HG03342 (cell line): ENCODE results near the gene CDKN1C.
A peak's percentile ranks its signal among the peaks of the same experiment; 100 is the strongest.

Experiments
- ATAC-seq: cut with Tn5 transposase; IDR thresholded peaks from one replicate; pipeline ENCODE4 v1.9.1; 2021; ENCODE audit warnings: mild to moderate bottlenecking, moderate library complexity; ENCODE audit not compliant: unreplicated experiment

The CDKN1C gene

GRCh38 chr11:2885678-2886081 is at the start of gene CDKN1C:
TSS of gene CDKN1C (minus strand) at chr11:2885775. CDS start at chr11:2885456, 319 bp downstream.
- peak; percentile 71 for ATAC-seq

DNA sequence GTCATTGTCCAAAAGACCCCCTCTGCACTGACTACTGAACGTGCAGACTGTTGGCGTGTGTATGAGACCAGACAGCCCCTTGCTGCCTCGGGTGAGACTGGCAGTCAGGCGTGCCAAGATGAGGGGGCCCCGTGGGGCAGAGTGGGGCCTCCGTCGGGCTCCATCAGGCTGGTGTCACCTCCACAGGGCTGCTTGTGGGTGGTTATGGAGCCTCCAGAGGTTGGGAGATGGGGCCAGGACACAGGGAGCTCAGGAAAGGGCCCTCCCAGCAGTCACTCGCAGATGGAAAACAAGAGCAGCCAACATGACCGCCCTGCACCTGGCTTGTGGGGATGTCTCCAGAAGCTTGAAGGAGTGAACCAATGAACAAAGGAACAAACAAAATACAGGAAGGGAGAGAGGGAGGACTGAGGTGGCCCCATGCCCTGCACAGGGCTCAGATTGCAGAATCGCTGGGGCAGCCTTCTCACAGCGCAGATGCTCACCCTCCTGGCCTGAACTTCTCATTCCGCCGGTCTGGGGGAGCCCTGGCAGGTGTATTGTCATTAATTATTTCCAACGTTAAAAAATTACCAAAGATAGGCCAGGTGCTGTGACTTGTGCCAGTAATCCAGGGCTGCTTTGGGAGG is 49.1 kb upstream of the CDKN1C start:
- ATAC-seq: no peak

DNA sequence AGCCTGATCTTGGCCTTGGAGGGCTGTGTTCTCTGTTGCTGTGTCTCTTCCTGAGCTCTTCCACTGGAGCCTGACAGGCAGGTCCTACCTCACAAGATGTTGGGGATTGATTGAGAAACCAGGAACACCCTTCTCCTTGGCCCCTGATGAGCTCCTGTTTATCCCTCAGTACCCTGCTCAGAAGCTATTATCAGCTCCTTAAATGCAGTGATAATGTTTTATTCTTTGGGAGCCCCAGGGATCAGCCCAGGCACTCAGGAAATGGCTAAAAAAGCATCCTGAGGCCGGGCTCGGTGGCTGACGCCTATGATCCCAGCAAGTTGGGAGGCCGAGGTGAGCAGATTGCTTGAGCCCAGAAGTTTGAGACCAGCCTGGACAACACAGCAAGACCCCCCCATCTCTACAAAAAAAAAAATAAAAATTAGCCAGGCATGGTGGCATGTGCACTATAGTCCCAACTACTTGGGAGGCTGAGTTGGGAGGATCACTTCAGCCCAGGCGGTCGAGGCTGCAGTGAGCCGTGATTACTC is 48.5 kb upstream of the CDKN1C start:
- no peak for ATAC-seq

DNA sequence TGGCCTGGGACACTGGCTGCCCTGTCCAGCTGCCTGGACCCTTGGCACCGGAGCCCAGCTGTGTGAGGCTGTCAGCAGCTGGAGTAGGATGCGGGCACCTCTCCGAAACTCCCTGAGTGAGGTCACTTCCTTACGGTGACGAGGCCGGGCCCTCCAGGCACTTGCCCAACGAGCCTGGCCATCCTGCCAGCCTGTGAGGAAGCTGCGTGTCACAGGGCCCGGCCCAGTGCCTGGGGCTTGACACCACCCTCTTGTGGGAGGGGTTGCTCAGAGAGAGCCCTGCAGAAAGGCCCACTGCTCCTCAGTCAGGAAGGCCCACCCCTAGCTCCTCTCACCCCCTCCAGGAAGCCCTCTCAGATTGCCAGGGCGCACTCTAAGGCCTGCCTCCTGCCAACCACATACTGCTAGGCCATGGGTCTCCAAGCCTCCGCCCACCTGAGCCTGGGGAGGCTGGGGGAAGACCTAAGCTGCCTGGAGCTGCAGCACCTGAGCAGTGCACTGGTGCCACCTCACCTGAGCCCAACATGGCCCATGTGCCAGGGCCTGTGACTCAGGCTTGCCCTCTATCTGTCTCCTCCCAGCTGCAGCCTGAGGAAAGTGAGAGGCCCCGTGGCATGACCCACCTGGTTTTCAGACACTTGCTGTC is 47.9 kb upstream of the CDKN1C start:
- ATAC-seq: no peak

DNA sequence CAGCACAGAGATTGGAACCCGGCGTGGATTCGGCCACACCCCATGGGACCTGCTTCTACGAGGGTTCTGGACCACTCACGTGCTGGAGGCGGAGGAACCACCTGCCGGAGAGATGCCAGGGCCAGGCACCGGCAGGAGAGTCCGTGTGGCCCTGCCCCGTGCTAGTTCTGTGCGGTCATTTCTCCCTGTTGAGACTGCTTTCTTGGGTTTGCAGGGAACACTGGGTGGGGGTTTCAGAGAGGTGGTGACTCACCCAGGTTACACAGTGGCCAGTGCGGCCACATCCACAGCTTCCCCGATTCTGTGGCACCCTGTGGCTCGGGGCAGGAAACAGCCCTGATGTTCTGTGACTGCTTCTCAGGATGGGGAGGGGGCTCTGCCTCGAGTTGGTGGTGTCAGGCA is 47.3 kb upstream of the CDKN1C start:
- no peak for ATAC-seq

DNA sequence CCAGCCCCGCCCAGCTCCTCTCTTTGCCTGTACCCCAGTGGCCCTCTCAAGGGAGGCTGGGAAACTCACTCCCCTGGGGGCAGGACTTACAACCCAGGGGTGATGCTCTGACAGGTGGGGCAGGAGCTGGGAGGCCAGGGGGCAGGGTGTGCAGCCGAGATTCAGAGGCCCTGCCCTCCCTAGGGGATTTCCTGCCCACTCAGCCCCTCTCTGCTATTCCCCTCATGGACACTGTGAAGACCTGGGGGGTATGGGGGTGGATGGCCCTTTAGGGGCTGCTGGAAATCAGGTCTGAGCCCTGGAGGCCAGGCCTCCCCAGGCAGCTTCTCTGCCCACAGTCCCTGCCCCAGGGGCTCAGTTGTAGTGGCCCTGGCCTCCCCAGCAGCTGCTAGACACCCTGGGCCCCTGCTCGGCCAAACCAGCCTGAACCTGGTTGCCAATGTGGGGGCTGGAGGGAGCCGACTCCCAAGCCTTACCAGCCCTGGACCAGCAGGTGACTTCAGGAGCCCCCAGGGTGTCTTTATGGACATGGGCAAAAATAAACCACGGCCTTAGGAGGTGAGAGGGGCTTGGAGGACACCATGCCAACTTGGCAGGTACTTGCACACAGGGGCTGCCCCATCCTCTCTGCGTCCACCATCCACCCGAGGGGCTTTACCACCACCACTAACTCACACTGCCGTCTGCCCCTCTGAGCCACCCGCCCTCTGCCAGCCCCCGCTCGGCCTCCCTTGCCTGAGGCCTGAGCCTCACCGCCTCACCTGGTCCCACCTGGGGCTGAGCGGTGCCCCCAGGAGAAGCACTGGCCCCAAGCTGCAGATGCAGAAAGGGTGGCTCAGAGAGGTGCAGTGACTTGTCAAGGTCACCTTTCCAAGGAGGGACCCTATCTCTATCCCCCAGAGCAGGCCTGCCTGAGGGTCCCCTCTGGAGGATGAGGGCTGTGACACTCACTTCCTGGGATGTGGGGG is 46.5 kb upstream of the CDKN1C start:
- no peak for ATAC-seq

DNA sequence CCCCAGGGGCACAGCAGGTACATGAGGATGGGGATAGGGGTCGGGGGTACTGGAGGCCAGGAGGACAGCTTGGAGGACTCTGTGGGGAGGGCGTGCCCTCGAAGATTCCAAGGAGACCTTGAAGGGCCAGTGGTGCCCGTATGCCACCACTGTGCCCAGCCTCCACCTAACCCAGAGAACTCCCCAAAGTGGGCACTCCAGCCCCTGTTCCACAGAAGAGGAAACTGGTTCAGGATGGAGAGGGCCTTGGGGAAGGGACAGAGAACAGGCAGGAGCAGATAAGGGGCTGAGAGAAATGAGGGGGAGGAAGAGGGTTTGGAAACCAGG is 45.8 kb upstream of the CDKN1C start:
- no peak for ATAC-seq

DNA sequence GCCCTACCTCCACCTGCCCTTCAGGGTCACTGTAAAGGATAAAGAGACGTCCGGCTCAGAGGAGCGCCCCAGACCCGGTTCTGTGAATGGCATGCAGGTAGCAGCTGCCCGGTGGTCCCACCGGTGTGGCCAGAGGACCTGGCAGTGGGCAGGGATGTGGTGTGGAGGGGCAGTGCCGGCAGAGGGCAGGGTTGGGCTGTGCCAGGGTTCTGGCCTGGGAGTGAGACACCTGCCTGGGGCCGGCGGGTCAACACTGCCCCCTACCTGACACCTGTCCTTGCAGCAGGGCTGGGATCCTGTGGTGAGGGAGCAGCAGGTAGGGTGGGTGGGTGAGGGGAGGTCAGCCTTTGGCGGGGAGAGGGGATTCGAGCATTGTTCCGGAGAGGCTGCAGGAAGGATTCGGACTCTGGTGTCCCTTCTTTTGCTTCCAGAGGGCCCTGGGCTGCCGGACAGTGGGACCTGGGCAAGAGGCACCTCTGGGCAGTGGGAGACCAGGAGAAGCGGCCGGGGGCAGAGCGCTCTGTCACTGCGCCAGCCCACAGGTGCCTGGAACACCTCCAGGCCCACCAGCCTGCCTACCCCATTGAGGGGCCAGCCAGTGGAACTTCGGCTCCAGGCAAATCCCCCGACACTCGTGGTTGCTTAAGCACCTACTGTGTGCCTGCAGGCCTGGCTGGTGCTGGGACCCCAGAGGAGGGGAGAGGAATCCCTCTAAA is 45.3 kb upstream of the CDKN1C start:
- ATAC-seq: peak; percentile 23

- ATAC-seq: peak; percentile 42
Observed at GRCh38 chr11:2929950-2930703, 44.6 kb upstream of the CDKN1C start.

- ATAC-seq: no peak
Observed at GRCh38 chr11:2929531-2929949, 44.0 kb upstream of the CDKN1C start.

DNA sequence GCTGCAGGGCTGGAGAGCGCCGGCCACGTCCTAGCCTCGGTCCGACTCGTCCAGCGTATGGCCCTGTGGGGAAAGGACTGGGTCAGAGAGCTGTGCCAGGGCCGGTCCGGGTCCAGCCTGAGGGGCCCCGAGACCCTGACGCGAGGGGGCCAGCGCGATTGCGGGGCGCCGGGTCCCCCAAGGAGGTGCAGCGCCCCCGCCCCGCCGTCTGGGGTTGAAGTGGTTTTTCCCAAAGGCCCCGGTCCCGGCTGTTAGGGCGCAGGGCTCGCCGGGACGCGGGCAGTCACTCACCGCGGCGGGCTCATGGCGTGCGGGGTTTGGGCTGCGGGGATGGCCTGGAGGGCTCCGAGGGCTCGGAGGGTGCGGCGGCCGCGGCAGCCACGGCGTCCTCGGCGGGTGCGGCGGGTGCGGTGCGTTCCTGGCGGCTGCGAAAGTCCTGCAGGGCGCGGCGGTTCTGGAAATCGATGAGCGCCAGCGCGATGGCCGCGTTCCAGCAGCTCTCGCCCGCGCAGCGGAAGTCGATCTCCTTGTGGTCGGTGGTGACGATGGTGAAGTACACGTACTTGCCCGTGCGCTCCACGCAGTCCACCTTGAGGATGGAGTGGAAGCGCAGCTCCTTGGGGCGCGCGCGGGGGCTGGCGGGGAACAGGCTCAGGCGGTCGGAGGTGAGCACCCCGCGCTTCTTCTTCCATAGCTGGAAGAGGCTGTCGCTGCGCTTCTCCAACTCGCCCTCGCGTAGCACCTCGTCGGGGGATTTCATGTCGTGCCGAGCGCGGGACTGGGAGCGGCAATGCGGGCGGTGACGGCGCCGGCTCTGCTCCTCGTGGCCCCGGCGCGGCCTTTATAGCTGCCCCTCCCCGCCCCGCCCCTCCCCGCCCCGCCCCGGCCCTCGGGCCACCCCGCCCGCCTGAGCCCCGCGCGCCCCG is 43.3 kb upstream of the CDKN1C start, which contains the start of gene PHLDA2:
TSS of gene PHLDA2 (minus strand) at position 816 of the 926 bp plus-strand sequence. CDS start at position 760, 56 bp downstream.
- ATAC-seq: no peak

GRCh38 chr11:2927851-2928604 is 42.5 kb upstream of the CDKN1C start:
- ATAC-seq: no peak

DNA sequence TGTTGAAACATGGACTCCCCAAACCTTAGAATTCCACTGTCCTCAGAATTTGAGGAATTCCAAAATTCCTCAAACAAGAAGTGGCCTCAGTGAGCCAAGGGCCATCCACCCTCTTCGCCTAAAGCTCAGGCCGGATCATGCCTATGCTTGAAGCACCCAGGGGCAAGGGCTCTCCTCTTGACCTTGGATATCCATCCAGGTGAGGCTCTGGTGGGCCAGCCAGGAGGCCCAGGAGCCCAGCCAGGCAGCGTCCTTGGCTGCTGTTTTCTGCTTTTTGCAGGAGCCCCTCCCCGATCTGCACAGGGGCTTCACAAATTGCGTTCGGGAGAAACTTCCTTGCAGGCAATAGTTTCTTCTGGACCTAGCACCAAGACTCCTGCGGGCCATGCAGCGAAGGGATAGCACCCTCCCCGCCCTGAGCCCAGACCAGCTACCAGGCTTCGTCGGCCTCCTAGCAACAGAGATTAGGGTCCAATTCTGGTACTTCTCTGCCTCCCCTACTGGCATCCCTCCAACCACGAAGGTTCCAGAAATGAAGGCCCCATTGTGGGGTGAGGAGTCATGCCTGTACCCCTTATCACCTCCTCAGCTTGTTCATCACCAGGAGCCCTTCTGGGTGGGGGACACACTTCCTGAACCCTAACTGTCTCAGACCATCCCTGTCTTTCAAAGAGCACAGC is 41.7 kb upstream of the CDKN1C start:
- ATAC-seq: no peak

DNA sequence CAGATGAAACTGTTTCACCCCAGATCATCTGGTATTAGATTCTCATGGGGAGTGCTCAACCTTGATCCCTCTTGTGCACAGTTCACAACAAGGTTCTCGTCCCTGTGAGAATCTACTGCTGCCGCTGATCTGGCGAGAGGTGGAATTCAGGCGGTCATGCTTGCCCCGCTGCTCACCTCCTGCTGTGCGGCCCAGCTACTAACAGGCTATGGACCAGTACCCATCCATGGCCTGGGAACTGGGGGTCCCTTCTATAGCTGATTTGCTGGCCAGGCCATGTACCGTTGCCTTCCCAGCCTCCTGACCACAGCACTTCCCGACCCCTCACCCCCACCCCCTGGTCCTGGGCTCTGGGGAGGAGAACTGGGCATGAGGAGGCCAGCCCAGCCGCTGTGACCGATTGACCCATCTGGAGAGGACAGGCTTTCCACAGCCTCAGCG is 41.1 kb upstream of the CDKN1C start:
- ATAC-seq: no peak

DNA sequence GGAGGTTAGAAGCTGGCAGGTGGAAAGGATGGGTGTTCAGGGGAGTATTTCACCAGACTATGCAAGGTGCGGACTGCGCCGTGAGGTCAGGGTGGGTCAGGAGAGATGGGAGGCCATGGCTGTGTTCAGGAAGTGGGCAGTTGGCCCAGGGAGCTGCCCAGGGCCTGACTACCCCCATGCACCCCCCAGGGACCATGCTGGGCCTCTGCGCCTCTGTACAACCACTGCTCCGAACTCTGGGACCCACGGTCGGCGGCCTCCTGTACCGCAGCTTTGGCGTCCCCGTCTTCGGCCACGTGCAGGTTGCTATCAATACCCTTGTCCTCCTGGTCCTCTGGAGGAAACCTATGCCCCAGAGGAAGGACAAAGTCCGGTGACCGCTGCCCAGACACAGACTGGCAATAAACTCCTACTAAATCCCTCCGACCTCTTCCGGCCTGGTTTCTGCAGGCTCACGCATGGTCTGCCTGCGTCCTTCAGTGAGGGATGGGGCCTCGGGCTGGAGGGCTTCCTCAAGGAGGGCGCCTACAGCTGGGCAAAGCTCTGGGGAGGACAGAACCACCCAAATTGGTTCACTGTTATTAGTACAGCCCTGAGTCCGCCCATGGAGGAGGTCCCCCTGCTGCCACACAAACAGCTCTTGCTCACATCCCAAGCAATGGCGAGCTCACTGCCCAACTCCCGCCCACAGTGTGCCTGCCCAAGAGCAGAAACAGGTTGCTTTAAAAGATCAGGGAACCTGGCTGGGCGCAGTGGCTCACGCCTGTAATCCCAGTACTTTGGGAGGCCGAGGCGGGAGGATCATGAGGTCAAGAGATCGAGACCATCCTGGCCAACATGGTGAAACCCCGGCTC is 39.5 kb upstream of the CDKN1C start:
- ATAC-seq: no peak

- no peak for ATAC-seq
Observed at GRCh38 chr11:2924381-2924780, 38.8 kb upstream of the CDKN1C start.
